ENCODE measurements around the gene SPTA1.

DNA sequence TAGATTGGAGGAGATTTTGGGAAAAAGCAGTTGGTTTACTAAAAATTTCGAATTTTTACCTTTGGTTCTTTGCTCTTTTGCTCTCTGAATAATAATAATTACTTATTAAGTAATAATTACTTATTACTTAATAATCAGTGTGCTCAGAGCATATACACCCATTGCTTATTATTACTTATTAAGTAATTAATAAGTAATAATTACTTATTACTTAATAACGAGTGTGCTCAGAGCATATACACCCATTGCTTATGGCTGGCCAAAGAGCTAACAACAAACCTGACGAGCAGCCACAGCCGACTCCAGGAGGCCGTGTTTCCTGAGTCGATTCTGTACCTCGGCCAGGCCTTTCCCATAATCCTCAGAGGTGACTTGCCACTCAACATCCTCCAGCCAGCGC lies 20.5 kb downstream of the SPTA1 start:
- no peak for TF ChIP-seq YY1 (IDR thresholded peaks at IDR 0.05; ENCODE audit: insufficient read depth, insufficient read length)
- TF ChIP-seq ZNF274 (IDR thresholded peaks at IDR 0.05; ENCODE audit: low read depth, low read length) = no peak
